K562 (cell line): Measurements from ENCODE around the gene ARSI. TPM values are rescaled to one million over a fixed set of nuclear protein-coding genes. Genes with fewer than 3 reads are reported as not detected.
A peak's percentile ranks its signal among the peaks of the same experiment; 100 is the strongest.

Experiments
- ADNP ChIP-seq: fragments of 200-800 bp; sonication (Bioruptor generic); IDR thresholded peaks from 2 replicates; pipeline ENCODE4 v1.6.1; 2016; ENCODE audit warnings: missing genetic modification characterization, missing compliant biosample characterization
- ATF6 ChIP-seq: sonication (generic); formaldehyde crosslinking; IDR thresholded peaks from 2 replicates; pipeline ENCODE4 v1.4.0; 2020; ENCODE audit warnings: mild to moderate bottlenecking, missing genetic modification reagents
- CHD1 ChIP-seq: fragments of 200-600 bp; sonication (generic); IDR thresholded peaks from one replicate; pipeline ENCODE4 v1.6.1; 2012; ENCODE audit warnings: mild to moderate bottlenecking, moderate library complexity, low read length, inconsistent platforms
- DPF2 ChIP-seq: fragments of 450-650 bp; IDR thresholded peaks from 2 replicates; pipeline ENCODE4 v1.6.1; 2016
- ERF ChIP-seq: fragments of 450-650 bp; formaldehyde crosslinking; IDR thresholded peaks from 2 replicates; pipeline ENCODE4 v1.4.0; 2020; ENCODE audit warnings: mild to moderate bottlenecking, mixed read lengths
- FOSL1 ChIP-seq: fragments of 200-800 bp; sonication (Bioruptor generic); conservative IDR thresholded peaks from 2 replicates; pipeline ENCODE4 v1.6.1; 2016; ENCODE audit warnings: missing genetic modification characterization, missing compliant biosample characterization
- FOXM1 ChIP-seq, 2 experiments: fragments of 450-650 bp in 1 of 2; sonication (generic) in 1 of 2; formaldehyde crosslinking in 1 of 2; IDR thresholded peaks; 2 replicates each; pipeline versions ENCODE4 v1.6.1 to v1.9.0; 2017 to 2022; ENCODE audit warnings: low read depth in 2 of 2, mild to moderate bottlenecking in 2 of 2, missing genetic modification reagents in 1 of 2, moderate library complexity in 1 of 2
- HDAC3 ChIP-seq: fragments of 450-650 bp; IDR thresholded peaks from 2 replicates; pipeline ENCODE4 v1.6.1; 2018; ENCODE audit warnings: borderline replicate concordance, mild to moderate bottlenecking, moderate library complexity; ENCODE audit not compliant: partially characterized antibody
- JUN ChIP-seq, 2 experiments: sonication (generic) in 1 of 2; formaldehyde crosslinking in 1 of 2; IDR thresholded peaks; 2 replicates each; pipeline versions ENCODE4 v1.6.1 to v1.8.0; 2012 to 2022; ENCODE audit warnings: borderline replicate concordance in 2 of 2, mild to moderate bottlenecking in 2 of 2, improper control_type of control experiment in 1 of 2, low read depth in 1 of 2, low read length in 1 of 2, missing genetic modification reagents in 1 of 2
- JUND ChIP-seq, 2 experiments: IDR thresholded peaks; 2 replicates in 1 of 2; 3 replicates in 1 of 2; pipeline ENCODE4 v1.6.1; 2011; ENCODE audit warnings: borderline replicate concordance in 2 of 2, low read depth in 2 of 2, low read length in 2 of 2, improper control_type of control experiment in 1 of 2, missing biosample characterization in 1 of 2, missing genetic modification characterization in 1 of 2, missing genetic modification reagents in 1 of 2
- MCM3 ChIP-seq: fragments of 450-650 bp; IDR thresholded peaks from 2 replicates; pipeline ENCODE4 v1.6.1; 2016
- NR2C1 ChIP-seq, 2 experiments: fragments of 450-650 bp; IDR thresholded peaks; 2 replicates each; pipeline ENCODE4 v1.6.1; 2017; ENCODE audit warnings: mild to moderate bottlenecking in 2 of 2, antibody characterized with exemption in 1 of 2, inconsistent platforms in 1 of 2, missing compliant biosample characterization in 1 of 2, missing genetic modification characterization in 1 of 2
- NR2C2 ChIP-seq, 2 experiments: fragments of 200-800 bp in 1 of 2; sonication (Bioruptor generic) in 1 of 2; sonication (generic) in 1 of 2; formaldehyde crosslinking in 1 of 2; IDR thresholded peaks; 2 replicates each; pipeline versions ENCODE4 v1.6.1 to v1.8.0; 2016 to 2022; ENCODE audit warnings: mild to moderate bottlenecking in 1 of 2, missing compliant biosample characterization in 1 of 2, missing genetic modification characterization in 1 of 2, missing genetic modification reagents in 1 of 2
- NR2F6 ChIP-seq: fragments of 450-650 bp; formaldehyde crosslinking; IDR thresholded peaks from 2 replicates; pipeline ENCODE4 v1.4.0; 2020; ENCODE audit warnings: mild to moderate bottlenecking
- SMARCE1 ChIP-seq: fragments of 450-650 bp; IDR thresholded peaks from 2 replicates; pipeline ENCODE4 v1.7.1; 2016; ENCODE audit warnings: mild to moderate bottlenecking
- SNRNP70 ChIP-seq: fragments of 200-400 bp; formaldehyde crosslinking; optimal IDR thresholded peaks from 2 replicates; pipeline ENCODE3; 2017; ENCODE audit warnings: low read depth, low read length
- SUPT5H ChIP-seq: fragments of 450-650 bp; IDR thresholded peaks from 2 replicates; pipeline ENCODE4 v1.6.1; 2016
- TAF9B ChIP-seq: fragments of 450-650 bp; IDR thresholded peaks from 2 replicates; pipeline ENCODE4 v1.6.1; 2018; ENCODE audit warnings: mild to moderate bottlenecking; ENCODE audit not compliant: partially characterized antibody
- TEAD4 ChIP-seq, 2 experiments: sonication (generic) in 1 of 2; formaldehyde crosslinking in 1 of 2; IDR thresholded peaks; 2 replicates each; pipeline versions ENCODE4 v1.6.1 to v1.8.0; 2012 to 2022; ENCODE audit warnings: borderline replicate concordance in 1 of 2, inconsistent platforms in 1 of 2, low read length in 1 of 2, mild to moderate bottlenecking in 1 of 2, missing genetic modification reagents in 1 of 2
- THAP7 ChIP-seq: fragments of 250-450 bp; sonication (Bioruptor Pico); IDR thresholded peaks from 2 replicates; pipeline ENCODE4 v1.5.0; 2021
- TRIM24 ChIP-seq, 2 experiments: fragments of 450-650 bp; IDR thresholded peaks; 2 replicates each; pipeline ENCODE4 v1.6.1; 2016
- U2AF1 ChIP-seq: fragments of 200-400 bp; formaldehyde crosslinking; optimal IDR thresholded peaks from 2 replicates; pipeline ENCODE3; 2017; ENCODE audit warnings: mild to moderate bottlenecking, low read depth, low read length, moderate library complexity
- polyA plus RNA-seq, 8 experiments: library from polyadenylated mRNA; depleted of rRNA in 4 of 8; stranded (reverse) in 5 of 8; unstranded in 3 of 8; fragments of >200 nt; fragmentation: Nextera tagmentation in 2 of 8; fragmentation: Illumina TruSeq in 1 of 8; extraction: Ambion mirVana in 2 of 8; extraction: Trizol in 1 of 8; gene quantifications; 2 replicates each; pipeline versions ENCODE4 v1.2.1 to v1.2.3, GENCODE V29; 2011 to 2014; ENCODE audit warnings: inconsistent platforms in 1 of 8, missing spikeins in 1 of 8
- total RNA-seq, 7 experiments: library from RNA; depleted of rRNA in 6 of 7; stranded (reverse); fragments of >200 nt in 6 of 7; fragmentation: Illumina TruSeq in 2 of 7; extraction: Trizol in 2 of 7; gene quantifications; 2 replicates each; pipeline versions ENCODE4 v1.2.1 to v1.2.3, GENCODE V29; 2011 to 2021; ENCODE audit warnings: low replicate concordance in 1 of 7

The ARSI gene
- total and polyA plus RNA-seq, 9 of the 15 experiments (the other 6 are each of a cell fraction or from before 2014, with no cell fraction given), result 0.04 to 0.07 TPM; not detected in 7

- TF ChIP-seq SMARCE1 (peak; percentile 62), MCM3 (no peak), SNRNP70 (no peak), HDAC3 (no peak), CHD1 (no peak), ATF6 (CRISPR knock-in tag) (no peak), TAF9B (no peak), SUPT5H (no peak), NR2C1 (IDR thresholded peaks at IDR 0.05) (no peak), NR2C1 (tag; IDR thresholded peaks at IDR 0.05) (peak; percentile 39), THAP7 (no peak), NR2C2 (CRISPR knock-in tag; IDR thresholded peaks at IDR 0.05) (no peak), NR2C2 (tag; IDR thresholded peaks at IDR 0.05) (peak; percentile 73), TEAD4 (IDR thresholded peaks at IDR 0.05; ENCODE audit: low read length) (no peak), TEAD4 (CRISPR knock-in tag; IDR thresholded peaks at IDR 0.05; ENCODE audit: borderline replicate concordance) (peak; percentile 60; the same call in 1 of the 2 replicates), NR2F6 (CRISPR knock-in tag) (no peak), FOXM1 (IDR thresholded peaks at IDR 0.05; ENCODE audit: low read depth) (no peak), FOXM1 (CRISPR knock-in tag; IDR thresholded peaks at IDR 0.05; ENCODE audit: low read depth) (no peak), U2AF1 (no peak), JUND (IDR thresholded peaks at IDR 0.05; ENCODE audit: borderline replicate concordance, low read depth, low read length) (peak; percentile 62), JUND (tag; IDR thresholded peaks at IDR 0.05; ENCODE audit: borderline replicate concordance, low read depth, low read length) (peak; percentile 36; the same call in 2 of the 3 replicates), ADNP (tag) (no peak), FOSL1 (tag) (peak; percentile 96), ERF (CRISPR knock-in tag) (no peak), TRIM24 (IDR thresholded peaks at IDR 0.05) (peak in 1 of 2 experiments; percentile 18; a peak in 1 of 4 replicates), DPF2 (peak; percentile 67; the same call in 1 of the 2 replicates), JUN (IDR thresholded peaks at IDR 0.05; ENCODE audit: borderline replicate concordance, low read depth, low read length) (peak; percentile 91), JUN (CRISPR knock-in tag; IDR thresholded peaks at IDR 0.05; ENCODE audit: borderline replicate concordance) (no peak)
Observed at GRCh38 chr5:150317048-150318003, 14.6 kb upstream of the ARSI start (continued).
